Activated T-helper 2 cell treated with anti-CD3 and anti-CD28 coated beads, Interferon-gamma antibody, Interleukin-2, Interleukin-4, amounts not matched to agents 10 μg/mL and 5 μg/mL and 100 μg/mL, durations not matched to agents 14 hours and 24 hours and 36 hours (primary cell): ENCODE data around the gene RAP2A. TPM values are rescaled to one million over a fixed set of nuclear protein-coding genes. Genes with fewer than 3 reads are reported as not detected.

Experiments used
- DNase-seq: peaks from one replicate; pipeline ENCODE4 v3.0.0; 2021; ENCODE audit warnings: low spot score
- H3K27ac Mint-ChIP-seq: one replicate; pipeline ENCODE4 v1.8.0; 2021; ENCODE audit warnings: mixed read lengths
- H3K27me3 Mint-ChIP-seq: one replicate; pipeline ENCODE4 v1.8.0; 2021; ENCODE audit warnings: low read depth, mixed read lengths
- H3K36me3 Mint-ChIP-seq: one replicate; pipeline ENCODE4 v1.8.0; 2021; ENCODE audit warnings: low read depth, mixed read lengths
- H3K4me1 Mint-ChIP-seq: one replicate; pipeline ENCODE4 v1.8.0; 2021; ENCODE audit warnings: low read depth, mixed read lengths
- H3K4me3 Mint-ChIP-seq: one replicate; pipeline ENCODE4 v1.8.0; 2021; ENCODE audit warnings: low read depth, mild to moderate bottlenecking, moderate library complexity, mixed read lengths
- H3K9me3 Mint-ChIP-seq: one replicate; pipeline ENCODE4 v1.8.0; 2021; ENCODE audit warnings: mixed read lengths
- intact Hi-C: fragments of 100-400 bp; cut with micrococcal nuclease; formaldehyde crosslinking; loops from one replicate; pipeline ENCODE4 v1.15.1; 2023
- total RNA-seq: library from RNA; stranded (reverse); gene quantifications from 2 replicates; pipeline ENCODE4 v1.2.3, GENCODE V29; 2022

RAP2A gene
- total RNA-seq, 1 donor from 2014 or later: 27.1 TPM

DNA sequence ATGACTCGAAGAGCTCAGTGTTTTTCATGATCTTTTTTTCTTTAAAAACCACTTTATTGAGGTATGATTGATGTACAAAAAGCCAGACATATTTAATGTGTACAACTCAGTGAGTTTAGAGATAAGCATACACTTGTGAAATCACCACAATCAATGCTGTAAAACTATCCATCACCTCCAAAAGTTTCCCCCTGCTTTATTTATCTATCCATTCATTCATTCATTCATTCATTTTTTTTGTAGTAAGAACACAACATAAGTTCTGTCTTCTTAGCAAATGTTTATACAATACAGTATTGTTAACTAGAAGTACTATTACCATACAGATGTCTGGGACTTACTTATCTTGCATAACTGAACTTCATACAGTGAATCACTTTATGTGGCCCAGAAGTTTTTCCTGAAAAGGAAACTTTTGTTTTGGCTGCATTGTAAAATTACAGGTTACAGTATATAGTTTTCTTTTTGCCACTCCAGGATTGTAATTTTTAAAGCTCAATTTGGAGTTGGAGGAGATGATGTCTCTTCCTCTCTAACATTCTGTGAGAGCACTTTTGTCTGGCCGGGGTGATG, 6.7 kb downstream of the RAP2A start:
- Mint-ChIP-seq H3K27ac (no peak overlapping the region), H3K4me1 (peaks cover 16% of the 10 kb centered on the region), H3K27me3 (no peaks in the 10 kb centered on the region), H3K4me3 (no peak overlapping the region), H3K9me3 (no peaks in the 10 kb centered on the region), H3K36me3 (peaks cover 12% of the 10 kb centered on the region)
- DNase-seq: no peak
- intact Hi-C loops: no loop called here

DNA sequence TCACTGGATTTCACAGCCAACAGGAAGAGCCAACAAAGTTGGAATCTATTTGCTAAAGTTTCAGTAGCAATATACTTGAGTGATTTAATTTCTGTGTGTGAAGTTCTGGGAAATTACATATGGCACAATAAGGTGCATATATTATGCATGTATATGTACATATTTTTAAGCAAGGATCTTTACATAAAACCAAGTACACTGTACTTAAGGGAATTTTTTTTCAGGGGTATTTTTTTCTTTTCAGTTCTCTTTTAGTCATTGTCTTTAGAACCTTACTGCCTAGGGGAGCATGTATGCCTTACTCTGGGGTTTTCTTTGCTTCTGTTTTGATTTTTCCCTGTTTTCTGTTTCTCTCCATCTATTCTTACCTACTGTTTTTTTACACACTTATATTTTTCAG, 7.4 kb downstream of the RAP2A start:
- no peaks in the 10 kb centered on the region for H3K27me3 Mint-ChIP-seq
- intact Hi-C loops: no loop called here
- no peaks in the 10 kb centered on the region for H3K9me3 Mint-ChIP-seq

DNA sequence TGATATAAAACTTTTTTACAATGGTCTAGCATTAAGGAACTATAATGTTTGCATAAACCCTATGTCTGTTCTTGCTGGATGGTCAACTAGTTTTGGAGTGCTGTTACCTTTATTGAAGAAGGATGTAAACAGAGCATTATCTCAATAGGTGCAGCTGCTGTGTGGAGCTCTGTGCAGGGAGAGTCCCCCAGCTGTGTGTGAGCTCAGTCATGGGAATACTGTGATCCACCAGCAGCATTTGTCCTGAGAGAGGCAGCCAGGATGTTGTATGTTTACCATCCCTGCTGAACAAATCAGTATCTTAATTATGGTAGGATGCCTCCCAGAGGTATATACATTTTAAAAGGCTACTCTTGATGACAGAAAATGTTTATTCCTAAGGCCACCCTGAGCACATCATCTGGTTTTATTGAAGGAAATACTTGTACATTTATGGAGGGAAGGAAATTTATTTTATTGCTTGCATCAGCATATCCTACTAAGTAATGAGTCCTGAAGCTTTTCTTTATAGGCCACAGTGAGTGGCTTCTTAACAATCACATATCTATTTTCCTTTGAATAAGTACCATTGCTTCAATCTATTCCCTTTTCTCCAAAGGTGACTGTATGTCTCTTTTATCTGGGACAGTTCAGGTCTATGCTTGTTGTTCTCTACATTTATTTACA, 11.7 kb downstream of the RAP2A start:
- Mint-ChIP-seq H3K4me3 (no peak overlapping the region), H3K9me3 (no peaks in the 10 kb centered on the region), H3K4me1 (peaks cover 4% of the 10 kb centered on the region), H3K27ac (no peak overlapping the region), H3K36me3 (peaks cover 24% of the 10 kb centered on the region), H3K27me3 (no peaks in the 10 kb centered on the region)
- intact Hi-C loops: no loop called here
- DNase-seq: no peak

More for the DNA sequence above, 7.4 kb downstream of the RAP2A start:
- no peak overlapping the region for H3K4me3 Mint-ChIP-seq
- peaks cover 16% of the 10 kb centered on the region for H3K36me3 Mint-ChIP-seq
- H3K4me1 Mint-ChIP-seq: peaks cover 10% of the 10 kb centered on the region
- DNase-seq: no peak
- no peak overlapping the region for H3K27ac Mint-ChIP-seq

DNA sequence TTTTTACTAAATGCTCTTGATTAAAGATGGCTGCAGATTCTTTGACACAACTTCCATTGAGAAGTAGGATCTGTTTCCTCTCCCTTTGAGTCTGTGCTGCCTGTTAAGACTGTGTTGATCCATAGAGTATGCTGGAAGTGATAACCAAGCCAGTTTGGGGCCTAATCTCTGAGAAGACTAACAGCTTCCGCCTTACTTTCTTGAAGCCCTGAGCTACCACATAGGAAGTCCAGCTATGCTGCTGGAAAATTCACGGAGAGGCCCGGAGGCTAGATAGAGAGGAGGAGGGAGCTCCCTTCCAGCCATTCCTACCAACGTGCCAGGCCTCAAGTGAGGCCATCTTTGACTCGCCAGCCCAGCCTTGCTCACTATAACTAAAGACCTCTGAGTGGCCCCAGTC, 12.5 kb downstream of the RAP2A start:
- Mint-ChIP-seq H3K4me1 (peaks cover 4% of the 10 kb centered on the region), H3K36me3 (peaks cover 24% of the 10 kb centered on the region), H3K4me3 (no peak overlapping the region), H3K27me3 (no peaks in the 10 kb centered on the region), H3K9me3 (no peaks in the 10 kb centered on the region), H3K27ac (no peak overlapping the region)
- no peak for DNase-seq
- intact Hi-C loops: no loop called here

DNA sequence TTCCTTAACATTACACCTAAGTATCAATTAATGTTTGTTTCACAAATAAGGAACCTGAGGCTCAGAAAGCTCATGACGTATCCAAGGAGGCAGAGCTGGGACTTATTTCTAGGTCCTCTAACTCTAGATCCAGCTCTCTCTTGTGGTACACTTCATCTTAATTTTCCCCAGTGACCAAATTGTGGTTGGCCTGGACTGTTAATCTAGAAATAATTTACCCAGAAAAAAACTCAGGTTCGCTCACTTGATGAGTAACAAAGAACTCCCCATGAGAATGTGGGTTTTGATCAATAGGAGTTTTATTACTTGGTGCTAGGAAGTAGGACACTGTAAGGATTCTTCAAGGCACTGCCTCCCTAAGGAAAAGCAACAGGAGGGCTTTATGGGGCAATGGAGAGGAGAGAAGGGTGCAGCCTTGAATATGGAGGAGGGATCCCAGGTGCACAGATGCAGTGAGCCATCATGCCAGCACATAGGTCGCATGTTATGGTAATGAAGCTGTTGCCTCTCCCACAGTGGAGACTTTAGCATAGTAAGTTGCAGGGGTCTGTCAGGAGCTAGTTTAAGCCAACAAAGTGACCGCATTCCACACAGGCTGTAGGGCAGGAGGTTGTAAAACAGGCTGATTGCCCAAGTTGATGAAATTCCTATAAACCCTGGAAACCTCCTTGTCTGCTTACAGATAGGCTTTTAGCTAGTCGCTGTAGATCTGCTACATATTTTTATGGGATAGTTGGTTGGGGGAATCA, 14.7 kb downstream of the RAP2A start:
- H3K9me3 Mint-ChIP-seq: peaks cover 6% of the 10 kb centered on the region
- H3K27ac Mint-ChIP-seq: no peak overlapping the region
- no peaks in the 10 kb centered on the region for H3K27me3 Mint-ChIP-seq
- no peak overlapping the region for H3K4me3 Mint-ChIP-seq
- H3K4me1 Mint-ChIP-seq: no peaks in the 10 kb centered on the region
- H3K36me3 Mint-ChIP-seq: peaks cover 37% of the 10 kb centered on the region
- intact Hi-C loops: no loop called here
- no peak for DNase-seq

DNA sequence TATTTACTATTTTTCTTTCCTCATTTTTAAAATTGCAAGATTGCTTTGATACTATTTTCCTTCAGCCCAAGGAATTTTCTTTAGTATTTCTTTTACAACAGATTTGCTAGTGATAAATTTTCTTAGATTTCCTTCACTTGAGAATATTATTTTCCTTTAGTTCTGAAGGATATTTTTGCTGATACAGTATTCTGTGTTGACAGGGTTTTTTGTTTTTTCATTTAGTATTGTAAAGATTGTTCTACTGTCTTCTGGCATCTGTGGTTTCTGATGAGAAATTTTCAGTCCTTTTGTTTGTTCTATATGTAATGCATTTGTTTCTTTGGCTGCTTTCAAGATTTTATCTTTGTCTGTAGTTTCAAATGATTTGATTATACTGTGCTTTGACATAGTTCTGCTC, 20.7 kb downstream of the RAP2A start:
- Mint-ChIP-seq H3K9me3 (peaks cover 26% of the 10 kb centered on the region), H3K4me1 (peaks cover 20% of the 10 kb centered on the region), H3K27ac (no peak overlapping the region), H3K4me3 (no peak overlapping the region), H3K36me3 (peaks cover 33% of the 10 kb centered on the region), H3K27me3 (no peaks in the 10 kb centered on the region)
- intact Hi-C loops: no loop called here
- DNase-seq: no peak

DNA sequence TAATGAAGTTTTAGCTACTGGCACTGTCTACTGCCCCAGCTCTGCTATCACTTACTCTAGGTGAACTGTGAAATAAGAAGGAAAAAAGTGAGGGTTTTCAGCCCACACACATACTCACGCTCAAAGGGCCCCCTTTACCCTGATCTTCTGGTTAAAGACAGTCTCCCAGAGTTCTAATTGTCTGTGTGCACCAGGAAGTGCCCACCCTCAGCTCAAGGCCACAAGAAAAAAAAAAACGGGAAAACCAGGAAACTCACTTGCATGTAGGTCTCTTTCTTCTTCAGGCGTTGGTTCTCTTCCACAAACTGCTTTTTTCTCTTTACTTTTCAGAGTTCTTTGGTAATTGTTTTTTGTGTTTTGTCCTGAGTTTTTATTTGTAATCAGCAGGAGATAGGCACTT, 22.1 kb downstream of the RAP2A start:
- Mint-ChIP-seq H3K27me3 (no peaks in the 10 kb centered on the region), H3K4me1 (peaks cover 34% of the 10 kb centered on the region), H3K4me3 (no peak overlapping the region), H3K9me3 (peaks cover 26% of the 10 kb centered on the region), H3K36me3 (peaks cover 35% of the 10 kb centered on the region), H3K27ac (no peak overlapping the region)
- intact Hi-C loops: no loop called here
- no peak for DNase-seq

DNA sequence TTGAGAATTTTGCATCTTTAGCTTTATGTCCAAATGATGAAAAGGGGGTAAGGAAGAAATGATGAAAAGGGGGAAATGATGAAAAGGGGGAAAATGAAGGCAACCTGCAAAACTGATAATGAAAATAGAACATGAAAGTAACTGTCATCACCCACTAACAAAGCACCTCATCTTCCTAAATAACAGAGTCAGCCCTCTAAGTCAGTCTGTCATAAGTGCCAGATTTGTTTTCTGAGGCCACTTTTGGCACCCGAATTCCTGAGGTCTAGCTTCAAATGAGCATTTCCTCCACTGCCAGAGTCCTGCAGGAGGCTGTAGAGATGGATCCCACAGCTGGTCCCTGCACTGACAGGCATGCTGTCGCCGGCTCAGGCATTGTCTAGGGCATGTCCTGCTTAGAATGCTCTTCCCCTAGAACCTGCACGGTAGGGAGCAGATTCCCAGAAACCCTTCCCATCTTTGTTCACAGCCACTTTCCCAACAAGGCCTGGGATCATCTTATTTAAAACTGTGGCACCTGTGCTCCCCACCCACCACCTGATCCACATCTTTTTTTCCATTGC, 25.3 kb downstream of the RAP2A start:
- no peak for DNase-seq
- H3K4me3 Mint-ChIP-seq: no peak overlapping the region
- intact Hi-C loops: loop anchor here (2.0 kb wide), 1 partner anchor 22 kb away; no protein-coding TSS in a partner anchor
- H3K36me3 Mint-ChIP-seq: peaks cover 23% of the 10 kb centered on the region
- H3K4me1 Mint-ChIP-seq: peaks cover 34% of the 10 kb centered on the region
- H3K9me3 Mint-ChIP-seq: peaks cover 14% of the 10 kb centered on the region
- no peaks in the 10 kb centered on the region for H3K27me3 Mint-ChIP-seq
- H3K27ac Mint-ChIP-seq: no peak overlapping the region

DNA sequence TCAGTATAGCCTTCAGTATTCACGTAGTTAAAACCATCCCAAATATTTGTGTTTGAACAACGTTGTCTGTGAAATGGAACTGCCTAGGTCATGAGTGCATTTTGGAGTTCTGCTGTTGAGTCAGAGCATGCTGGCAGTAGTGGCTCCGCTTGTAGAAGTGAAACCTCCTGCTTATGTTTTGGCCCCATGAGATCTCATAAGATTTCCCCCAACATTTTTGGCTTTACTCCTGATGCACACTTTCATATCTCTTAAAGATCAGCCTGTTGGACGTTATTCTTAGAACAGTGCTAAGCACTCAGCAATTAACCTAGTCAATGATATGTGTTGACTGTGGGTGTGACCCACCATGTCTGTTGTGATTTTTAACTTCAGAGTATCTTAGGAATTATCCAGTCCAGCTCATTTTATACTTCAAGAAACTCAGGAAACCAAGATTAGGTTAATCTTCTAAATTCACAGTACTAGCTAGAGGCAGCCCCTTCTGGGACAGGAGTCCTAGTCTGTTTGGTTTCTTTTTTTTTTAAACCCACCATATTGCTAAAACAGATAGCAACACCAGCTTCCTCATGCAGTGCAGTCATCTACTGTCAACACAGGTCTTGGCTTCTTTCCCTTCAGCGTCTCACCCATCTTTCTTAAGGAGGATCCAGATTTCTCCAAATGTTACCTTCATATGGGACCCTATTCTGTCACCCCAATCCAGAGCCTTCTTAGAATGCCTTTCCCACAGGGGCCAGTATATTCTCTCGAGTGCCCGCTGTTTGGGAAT, 26.2 kb downstream of the RAP2A start:
- Mint-ChIP-seq H3K4me1 (peaks cover 31% of the 10 kb centered on the region), H3K9me3 (peaks cover 6% of the 10 kb centered on the region), H3K4me3 (no peak overlapping the region), H3K27ac (peak overlapping the region; percentile 25), H3K36me3 (peaks cover 27% of the 10 kb centered on the region), H3K27me3 (no peaks in the 10 kb centered on the region)
- intact Hi-C loops: no loop called here
- no peak for DNase-seq

DNA sequence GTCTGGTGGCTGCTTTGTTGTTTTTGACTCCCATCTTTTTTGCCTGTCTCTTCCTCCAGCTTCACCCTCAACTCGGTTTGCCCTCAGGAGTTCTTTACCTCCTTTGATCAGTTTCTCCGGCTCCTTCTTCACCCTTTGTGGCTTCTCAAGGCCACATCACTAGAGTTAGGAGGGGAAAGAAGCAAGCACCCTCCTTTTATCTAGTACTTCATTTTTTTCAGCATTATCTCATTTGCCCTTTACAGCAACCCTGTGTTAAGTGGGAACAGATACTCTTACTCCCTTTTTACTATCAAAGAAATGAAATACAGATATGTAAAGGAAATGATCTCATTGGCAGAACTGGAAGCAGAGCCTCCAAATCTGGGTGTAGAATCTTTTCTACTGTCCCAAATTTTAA, 26.9 kb downstream of the RAP2A start:
- H3K4me3 Mint-ChIP-seq: no peak overlapping the region
- H3K36me3 Mint-ChIP-seq: peaks cover 27% of the 10 kb centered on the region
- no peaks in the 10 kb centered on the region for H3K9me3 Mint-ChIP-seq
- peaks cover 26% of the 10 kb centered on the region for H3K4me1 Mint-ChIP-seq
- H3K27ac Mint-ChIP-seq: peak overlapping the region; percentile 71
- H3K27me3 Mint-ChIP-seq: no peaks in the 10 kb centered on the region
- intact Hi-C loops: no loop called here
- no peak for DNase-seq

DNA sequence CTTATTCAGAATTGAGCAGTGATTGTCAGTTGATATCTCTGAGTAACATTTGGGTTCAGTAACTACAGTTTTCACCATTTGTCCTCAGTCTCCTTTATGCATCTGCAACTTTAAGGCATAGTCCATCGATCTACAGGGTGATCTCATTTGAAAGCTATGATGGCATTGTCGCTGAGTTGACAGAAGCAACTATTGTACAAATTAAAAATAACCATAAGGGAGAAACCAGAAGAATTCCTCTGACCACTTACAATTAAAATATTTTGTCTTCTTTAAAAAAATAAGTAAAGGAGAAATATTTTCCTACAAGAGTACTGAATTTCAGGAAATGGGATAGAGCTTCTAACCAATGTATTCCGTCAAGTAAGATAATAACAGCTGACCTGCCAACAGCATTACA, 30.6 kb downstream of the RAP2A start:
- intact Hi-C loops: no loop called here
- Mint-ChIP-seq H3K27ac (no peak overlapping the region), H3K4me1 (peaks cover 15% of the 10 kb centered on the region), H3K36me3 (peaks cover 26% of the 10 kb centered on the region), H3K9me3 (no peaks in the 10 kb centered on the region), H3K4me3 (no peak overlapping the region), H3K27me3 (no peaks in the 10 kb centered on the region)
- no peak for DNase-seq

DNA sequence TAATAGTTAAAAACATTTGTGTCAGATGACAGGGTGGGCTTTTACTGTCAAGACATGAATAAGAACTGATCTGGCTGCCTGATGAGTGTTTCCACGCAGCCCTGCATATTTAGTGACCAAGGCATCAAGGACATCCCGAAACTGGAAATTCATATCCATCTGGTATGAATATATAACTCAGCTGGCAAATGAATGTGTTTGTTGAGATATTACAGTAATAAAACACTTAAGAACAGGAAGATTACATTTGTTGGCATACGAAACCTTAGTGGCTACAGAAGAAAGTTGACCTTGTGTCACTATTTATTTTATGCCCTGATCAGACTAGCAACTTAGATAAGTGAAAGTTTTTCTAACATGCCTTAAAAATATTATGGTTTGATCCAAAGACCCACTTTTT, 32.8 kb downstream of the RAP2A start:
- Mint-ChIP-seq H3K4me1 (no peaks in the 10 kb centered on the region), H3K36me3 (peaks cover 24% of the 10 kb centered on the region), H3K9me3 (no peaks in the 10 kb centered on the region), H3K27ac (no peak overlapping the region), H3K27me3 (no peaks in the 10 kb centered on the region), H3K4me3 (no peak overlapping the region)
- intact Hi-C loops: no loop called here
- no peak for DNase-seq
